ENCODE data around the gene SLIT3.

Gene SLIT3

DNA sequence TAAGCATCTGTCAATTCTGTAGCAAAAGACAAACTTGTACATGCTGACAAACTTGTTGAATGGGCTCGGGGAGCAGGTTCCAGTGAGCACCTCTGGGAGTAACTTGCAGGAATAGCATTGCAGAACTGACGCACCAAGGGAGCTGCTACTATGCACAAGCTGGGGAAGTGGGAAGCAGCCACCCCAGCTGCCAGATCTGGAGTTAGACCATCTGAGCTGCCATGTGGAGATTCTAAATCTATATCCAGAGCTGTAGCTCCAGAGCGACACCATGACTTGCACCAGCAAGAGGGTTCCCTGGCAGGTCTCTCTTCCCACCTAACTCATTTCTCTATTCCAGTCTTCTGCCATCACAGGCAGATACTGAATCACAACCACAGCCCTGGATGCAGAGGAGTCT is 375.8 kb downstream of the SLIT3 start:
- Histone ChIP-seq H3K79me2 (ENCODE audit: control insufficient read depth, low read length) (no peaks in the 10 kb centered on the region), H3K9me2 (replicated peaks; ENCODE audit: control insufficient read depth, low read length) (no peaks in the 10 kb centered on the region), H3K4me3 (ENCODE audit: low read length) (no peak overlapping the region), H3F3A (ENCODE audit: control insufficient read depth, insufficient read depth) (no peaks in the 10 kb centered on the region), H4K20me1 (ENCODE audit: control insufficient read depth, insufficient read depth, low read depth, low read length) (no peaks in the 10 kb centered on the region), H3K27ac (ENCODE audit: low read depth, low read length) (no peak overlapping the region), H3K9me3 (ENCODE audit: control insufficient read depth, insufficient read depth, low read length) (no peaks in the 10 kb centered on the region), H3K4me1 (ENCODE audit: control insufficient read depth, low read length) (peaks cover 6% of the 10 kb centered on the region), H3K27me3 (ENCODE audit: control insufficient read depth, low read length) (peaks cover 24% of the 10 kb centered on the region), H3K4me2 (ENCODE audit: low read length) (no peak overlapping the region), H3K36me3 (ENCODE audit: control insufficient read depth, low read length) (no peaks in the 10 kb centered on the region)
- TF ChIP-seq CTCF (IDR thresholded peaks at IDR 0.05; ENCODE audit: low read depth, low read length, poor library complexity, severe bottlenecking) (no peak), EZH2phosphoT487 (IDR thresholded peaks at IDR 0.05; ENCODE audit: borderline replicate concordance, low read length) (no peak)

DNA sequence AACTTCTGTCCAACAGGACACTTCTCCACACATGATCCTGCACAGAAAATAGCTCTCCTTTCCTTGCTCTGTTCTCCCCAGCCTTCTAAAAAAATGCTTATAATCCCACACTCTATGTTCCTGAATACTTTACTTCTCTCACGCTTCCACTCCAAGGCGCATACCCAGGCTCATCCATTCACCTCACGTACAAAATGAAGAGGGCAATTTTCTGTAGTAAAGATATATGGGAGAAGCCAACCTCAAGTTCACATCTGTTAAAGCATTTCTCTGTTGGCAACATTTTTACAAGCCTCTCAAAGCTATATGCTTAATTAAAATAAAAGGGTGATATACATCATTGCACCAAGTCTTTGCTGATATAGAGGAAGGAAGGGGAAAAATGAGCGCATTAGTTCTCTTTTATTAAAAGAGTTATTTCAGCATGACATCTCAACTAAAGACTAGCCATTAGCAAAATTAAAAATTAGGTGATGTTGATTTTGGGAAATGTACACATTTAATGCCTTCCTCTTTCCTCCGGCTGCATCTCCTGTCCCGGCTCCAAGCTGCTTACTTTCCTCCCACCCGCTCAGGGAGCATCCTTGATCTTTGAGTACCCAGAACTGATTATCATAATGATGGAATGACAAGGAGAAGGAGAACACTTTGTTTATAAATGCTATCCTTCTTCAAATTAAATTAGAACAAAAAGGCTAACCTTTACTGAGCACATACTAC is 379.6 kb downstream of the SLIT3 start:
- Histone ChIP-seq H3K27ac (ENCODE audit: low read depth, low read length) (no peak overlapping the region), H3F3A (ENCODE audit: control insufficient read depth, insufficient read depth) (no peaks in the 10 kb centered on the region), H4K20me1 (ENCODE audit: control insufficient read depth, insufficient read depth, low read depth, low read length) (no peaks in the 10 kb centered on the region), H3K4me3 (ENCODE audit: low read length) (no peak overlapping the region), H3K79me2 (ENCODE audit: control insufficient read depth, low read length) (no peaks in the 10 kb centered on the region), H3K27me3 (ENCODE audit: control insufficient read depth, low read length) (peaks cover 53% of the 10 kb centered on the region), H3K4me2 (ENCODE audit: low read length) (no peak overlapping the region), H3K9me3 (ENCODE audit: control insufficient read depth, insufficient read depth, low read length) (no peaks in the 10 kb centered on the region), H3K36me3 (ENCODE audit: control insufficient read depth, low read length) (no peaks in the 10 kb centered on the region), H3K4me1 (ENCODE audit: control insufficient read depth, low read length) (peaks cover 25% of the 10 kb centered on the region), H3K9me2 (replicated peaks; ENCODE audit: control insufficient read depth, low read length) (no peaks in the 10 kb centered on the region)
- TF ChIP-seq CTCF (IDR thresholded peaks at IDR 0.05; ENCODE audit: low read depth, low read length, poor library complexity, severe bottlenecking) (no peak), EZH2phosphoT487 (IDR thresholded peaks at IDR 0.05; ENCODE audit: borderline replicate concordance, low read length) (no peak)

DNA sequence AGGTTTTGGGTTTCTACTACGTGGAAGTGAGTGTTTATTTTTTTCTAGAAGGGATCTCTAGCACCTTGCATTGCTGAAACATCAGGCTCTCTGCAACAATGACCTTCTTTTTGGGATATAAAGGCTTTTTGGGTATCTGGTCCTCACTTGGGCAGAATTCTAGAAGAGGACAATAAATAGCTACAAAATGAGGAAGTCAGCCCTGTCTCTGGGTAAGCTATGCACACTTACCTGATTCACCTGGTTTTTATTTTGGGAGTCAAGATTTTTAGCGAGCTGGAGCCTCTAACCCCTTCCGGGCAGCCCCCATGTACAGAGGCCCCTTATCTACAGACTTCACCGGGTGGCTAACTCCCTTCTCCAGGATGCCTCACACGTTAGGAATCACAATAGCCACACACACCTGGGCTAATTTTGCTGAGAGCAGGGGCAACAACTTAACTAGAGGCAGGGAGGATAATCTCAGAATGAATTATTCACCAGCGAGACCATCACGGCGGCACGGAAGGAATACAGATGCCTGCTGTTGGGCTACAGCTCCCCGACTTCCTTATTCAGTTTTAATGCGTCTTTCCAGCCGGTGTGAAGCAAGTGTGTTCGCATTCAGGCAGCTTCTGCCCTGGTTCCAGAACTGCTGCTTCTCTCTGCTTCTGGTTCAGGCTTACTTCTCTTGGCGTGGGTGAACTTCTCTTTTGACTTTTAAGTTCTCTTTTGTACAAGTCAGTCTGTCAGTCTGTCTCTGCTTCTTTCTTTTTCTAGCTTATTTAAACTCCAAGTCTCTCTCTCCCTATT is 380.7 kb downstream of the SLIT3 start:
- TF ChIP-seq EZH2phosphoT487 (IDR thresholded peaks at IDR 0.05; ENCODE audit: borderline replicate concordance, low read length) (no peak), CTCF (IDR thresholded peaks at IDR 0.05; ENCODE audit: low read depth, low read length, poor library complexity, severe bottlenecking) (no peak)
- peaks cover 56% of the 10 kb centered on the region for H3K27me3 ChIP-seq (ENCODE audit: control insufficient read depth, low read length)

More for the DNA sequence above, 380.7 kb downstream of the SLIT3 start:
- Histone ChIP-seq H3K4me2 (ENCODE audit: low read length) (no peak overlapping the region), H3K9me3 (ENCODE audit: control insufficient read depth, insufficient read depth, low read length) (no peaks in the 10 kb centered on the region), H3K27ac (ENCODE audit: low read depth, low read length) (no peak overlapping the region), H3K9me2 (replicated peaks; ENCODE audit: control insufficient read depth, low read length) (no peaks in the 10 kb centered on the region), H4K20me1 (ENCODE audit: control insufficient read depth, insufficient read depth, low read depth, low read length) (no peaks in the 10 kb centered on the region), H3K79me2 (ENCODE audit: control insufficient read depth, low read length) (no peaks in the 10 kb centered on the region), H3K4me3 (ENCODE audit: low read length) (no peak overlapping the region), H3K4me1 (ENCODE audit: control insufficient read depth, low read length) (peaks cover 25% of the 10 kb centered on the region), H3K36me3 (ENCODE audit: control insufficient read depth, low read length) (no peaks in the 10 kb centered on the region), H3F3A (ENCODE audit: control insufficient read depth, insufficient read depth) (no peaks in the 10 kb centered on the region)

Data from DOHH2 (cell line).